Fibroblast of lung (primary cell): ENCODE results near the gene TTLL11. TPM values are rescaled to one million over a fixed set of nuclear protein-coding genes. Genes with fewer than 3 reads are reported as not detected.
"Not testable (repeated sequence)": the region's sequence is repeated elsewhere in the genome, so short reads cannot be mapped to it uniquely, and the experiment has no call there.

Source experiments
- DNase-seq, 2 donors: peaks; one replicate each; pipeline versions ENCODE4 v3.0.0 to v3.0.0-alpha.2; 2010; ENCODE audit warnings: low read depth in 2 of 2
- H2AFZ ChIP-seq: 2 replicates; pipeline ENCODE4 v1.5.1; 2012; ENCODE audit warnings: low read length, control low read depth, inconsistent platforms
- H3K27ac ChIP-seq: 2 replicates; pipeline ENCODE4 v1.5.1; 2011; ENCODE audit warnings: low read length, control low read depth; ENCODE audit not compliant: insufficient read depth
- H3K27me3 ChIP-seq: 2 replicates; pipeline ENCODE4 v1.5.1; 2011; ENCODE audit warnings: mild to moderate bottlenecking, low read length; ENCODE audit not compliant: control insufficient read depth, insufficient read depth
- H3K36me3 ChIP-seq: 2 replicates; pipeline ENCODE4 v1.5.1; 2011; ENCODE audit warnings: low read length; ENCODE audit not compliant: control insufficient read depth, insufficient read depth
- H3K4me1 ChIP-seq: 2 replicates; pipeline ENCODE4 v1.5.1; 2011; ENCODE audit warnings: low read length; ENCODE audit not compliant: control insufficient read depth, insufficient read depth; ENCODE audit errors: extremely low read depth
- H3K4me2 ChIP-seq: 2 replicates; pipeline ENCODE4 v1.5.1; 2011; ENCODE audit warnings: low read length, control low read depth; ENCODE audit not compliant: insufficient read depth; ENCODE audit errors: extremely low read depth
- H3K4me3 ChIP-seq, 4 experiments: fragments of 200-600 bp in 1 of 4; sonication (generic) in 1 of 4; replicated peaks in 1 of 4; 2 replicates each; pipeline ENCODE4 v1.5.1; 2011 to 2016; ENCODE audit warnings: low read length in 4 of 4, low read depth in 3 of 4, mild to moderate bottlenecking in 3 of 4, control low read depth in 2 of 4, inconsistent platforms in 1 of 4, mixed read lengths in 1 of 4; ENCODE audit not compliant: insufficient read depth in 1 of 4; ENCODE audit errors: control extremely low read depth in 1 of 4
- H3K79me2 ChIP-seq: 2 replicates; pipeline ENCODE4 v1.5.1; 2012; ENCODE audit warnings: mild to moderate bottlenecking, low read length, inconsistent platforms; ENCODE audit not compliant: control insufficient read depth, insufficient read depth
- H3K9ac ChIP-seq: 2 replicates; pipeline ENCODE4 v1.5.1; 2011; ENCODE audit warnings: mild to moderate bottlenecking, low read length, control low read depth; ENCODE audit not compliant: insufficient read depth
- H3K9me3 ChIP-seq: 2 replicates; pipeline ENCODE4 v1.5.1; 2012; ENCODE audit warnings: low read depth, low read length; ENCODE audit not compliant: control insufficient read depth, insufficient read depth
- H4K20me1 ChIP-seq: 2 replicates; pipeline ENCODE4 v1.5.1; 2011; ENCODE audit warnings: low read length; ENCODE audit not compliant: control insufficient read depth, insufficient read depth; ENCODE audit errors: extremely low read depth
- EZH2 ChIP-seq: IDR thresholded peaks from 2 replicates; pipeline ENCODE4 v1.5.1; 2012; ENCODE audit warnings: low read length, control low read depth, mild to moderate bottlenecking; ENCODE audit errors: missing control alignments
- polyA plus RNA-seq, 2 donors: library from polyadenylated mRNA; depleted of rRNA in 1 of 2; stranded (reverse) in 1 of 2; unstranded in 1 of 2; fragments of >200 nt; gene quantifications; 2 replicates each; pipeline ENCODE4 v1.2.1, GENCODE V29; 2011 to 2012; ENCODE audit warnings: missing spikeins in 1 of 2
- total RNA-seq: library from RNA; depleted of rRNA; stranded (reverse); fragments of >200 nt; gene quantifications from 2 replicates; pipeline ENCODE4 v1.2.1, GENCODE V29; 2014
- TF ChIP-seq, protein P1 (sequence below), 2 donors: IDR thresholded peaks in 1 of 2; conservative IDR thresholded peaks in 1 of 2; 1 replicate in 1 of 2; 2 replicates in 1 of 2; pipeline ENCODE4 v1.5.1; 2011 to 2012; ENCODE audit warnings: low read length in 2 of 2, control low read depth in 1 of 2, inconsistent platforms in 1 of 2, low read depth in 1 of 2, mild to moderate bottlenecking in 1 of 2

TTLL11 gene
- total and polyA plus RNA-seq, 2 donors (not counting 1 experiment from before 2014, with no cell fraction given), result 3.9 to 4.8 TPM

DNA sequence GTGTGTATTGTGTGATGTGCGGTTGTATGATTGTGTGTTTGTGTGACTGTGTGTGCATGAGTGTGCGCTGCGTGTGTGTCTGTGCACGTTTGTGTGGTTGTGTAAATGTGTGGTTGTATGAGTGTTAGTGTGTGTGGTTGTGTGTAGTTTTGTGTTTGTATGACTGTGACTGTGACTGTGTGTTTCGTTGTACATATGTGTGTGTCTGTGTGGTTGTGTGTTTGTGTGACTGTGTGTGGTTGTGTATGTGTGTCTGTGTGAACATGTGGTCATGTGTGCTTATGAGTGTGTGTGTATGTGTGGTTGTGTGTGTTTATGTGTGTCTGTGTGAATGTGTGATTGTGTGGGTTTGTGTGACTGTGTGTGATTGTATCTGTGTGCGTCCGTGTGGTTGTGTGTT, 197.8 kb downstream of the TTLL11 start:
- H3K4me3 ChIP-seq, result no peak overlapping the region
- H2AFZ ChIP-seq, result no peak overlapping the region
- no peaks in the 10 kb centered on the region for H3K79me2 ChIP-seq
- TF ChIP-seq EZH2, result no peak
- TF ChIP-seq, protein P1, sequence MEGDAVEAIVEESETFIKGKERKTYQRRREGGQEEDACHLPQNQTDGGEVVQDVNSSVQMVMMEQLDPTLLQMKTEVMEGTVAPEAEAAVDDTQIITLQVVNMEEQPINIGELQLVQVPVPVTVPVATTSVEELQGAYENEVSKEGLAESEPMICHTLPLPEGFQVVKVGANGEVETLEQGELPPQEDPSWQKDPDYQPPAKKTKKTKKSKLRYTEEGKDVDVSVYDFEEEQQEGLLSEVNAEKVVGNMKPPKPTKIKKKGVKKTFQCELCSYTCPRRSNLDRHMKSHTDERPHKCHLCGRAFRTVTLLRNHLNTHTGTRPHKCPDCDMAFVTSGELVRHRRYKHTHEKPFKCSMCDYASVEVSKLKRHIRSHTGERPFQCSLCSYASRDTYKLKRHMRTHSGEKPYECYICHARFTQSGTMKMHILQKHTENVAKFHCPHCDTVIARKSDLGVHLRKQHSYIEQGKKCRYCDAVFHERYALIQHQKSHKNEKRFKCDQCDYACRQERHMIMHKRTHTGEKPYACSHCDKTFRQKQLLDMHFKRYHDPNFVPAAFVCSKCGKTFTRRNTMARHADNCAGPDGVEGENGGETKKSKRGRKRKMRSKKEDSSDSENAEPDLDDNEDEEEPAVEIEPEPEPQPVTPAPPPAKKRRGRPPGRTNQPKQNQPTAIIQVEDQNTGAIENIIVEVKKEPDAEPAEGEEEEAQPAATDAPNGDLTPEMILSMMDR (conservative IDR thresholded peaks at IDR 0.05 in 1 of 2, IDR thresholded peaks at IDR 0.05 in 1 of 2; ENCODE audit: low read depth in 1 of 2, low read length in 2 of 2), result no peak
- H3K9me3 ChIP-seq, result no peaks in the 10 kb centered on the region
- H3K27me3 ChIP-seq, result no peaks in the 10 kb centered on the region
- no peak overlapping the region for H3K9ac ChIP-seq
- DNase-seq, result peak in 1 of 2 donors; percentile 33
- H4K20me1 ChIP-seq, result no peaks in the 10 kb centered on the region
- no peaks in the 10 kb centered on the region for H3K4me1 ChIP-seq
- no peak overlapping the region for H3K27ac ChIP-seq
- no peak overlapping the region for H3K4me2 ChIP-seq
- no peaks in the 10 kb centered on the region for H3K36me3 ChIP-seq

DNA sequence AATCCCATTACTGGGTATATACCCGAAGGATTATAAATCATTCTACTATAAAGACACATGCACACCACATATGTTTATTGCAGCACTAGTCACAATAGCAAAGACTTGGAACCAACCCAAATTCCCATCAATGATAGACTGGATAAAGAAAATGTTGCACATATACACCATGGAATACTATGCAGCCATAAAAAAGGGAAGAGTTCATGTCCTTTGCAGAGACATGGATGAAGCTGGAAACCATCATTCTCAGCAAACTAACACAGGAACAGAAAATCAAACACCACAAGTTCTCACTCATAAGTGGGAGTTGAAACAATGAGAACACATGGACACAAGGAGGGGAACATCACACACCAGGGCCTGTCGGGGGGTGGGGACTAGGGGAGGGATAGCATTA, 198.7 kb downstream of the TTLL11 start:
- not testable (repeated sequence) for H3K9ac ChIP-seq, H3K27me3 ChIP-seq, H2AFZ ChIP-seq, H3K4me1 ChIP-seq, H3K9me3 ChIP-seq, H3K36me3 ChIP-seq, H3K79me2 ChIP-seq, H3K27ac ChIP-seq, H3K4me2 ChIP-seq, H3K4me3 ChIP-seq, H4K20me1 ChIP-seq, DNase-seq

DNA sequence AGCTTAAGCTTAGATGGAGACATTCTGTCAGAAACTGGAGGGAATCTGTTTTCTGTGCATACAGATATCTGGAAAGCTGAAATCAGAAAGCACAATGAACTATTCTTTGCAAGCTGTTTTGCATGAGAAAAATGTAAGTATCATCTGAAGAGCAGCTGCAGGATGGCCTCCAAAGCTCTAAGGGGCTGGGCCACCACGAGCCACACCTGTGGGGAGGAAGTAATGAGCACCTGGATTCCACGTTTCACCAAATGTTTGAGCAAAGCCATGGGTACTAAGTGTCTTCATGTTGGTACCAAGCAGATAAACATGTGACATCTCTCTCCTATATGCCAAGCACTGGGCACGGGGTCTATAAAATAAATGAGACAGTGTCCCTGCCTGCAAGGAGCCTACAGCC, 199.3 kb downstream of the TTLL11 start:
- no peaks in the 10 kb centered on the region for H4K20me1 ChIP-seq
- H3K4me3 ChIP-seq, result no peak overlapping the region
- DNase-seq, result no peak
- H3K9ac ChIP-seq, result no peak overlapping the region
- H3K79me2 ChIP-seq, result no peaks in the 10 kb centered on the region
- H3K27me3 ChIP-seq, result no peaks in the 10 kb centered on the region
- no peak overlapping the region for H3K4me2 ChIP-seq
- TF ChIP-seq EZH2, result no peak
- TF ChIP-seq, protein P1 (conservative IDR thresholded peaks at IDR 0.05 in 1 of 2, IDR thresholded peaks at IDR 0.05 in 1 of 2; ENCODE audit: low read depth in 1 of 2, low read length in 2 of 2), result no peak
- H3K4me1 ChIP-seq, result peaks cover 3% of the 10 kb centered on the region
- no peak overlapping the region for H3K27ac ChIP-seq
- H3K36me3 ChIP-seq, result no peaks in the 10 kb centered on the region
- no peaks in the 10 kb centered on the region for H3K9me3 ChIP-seq
- no peak overlapping the region for H2AFZ ChIP-seq

DNA sequence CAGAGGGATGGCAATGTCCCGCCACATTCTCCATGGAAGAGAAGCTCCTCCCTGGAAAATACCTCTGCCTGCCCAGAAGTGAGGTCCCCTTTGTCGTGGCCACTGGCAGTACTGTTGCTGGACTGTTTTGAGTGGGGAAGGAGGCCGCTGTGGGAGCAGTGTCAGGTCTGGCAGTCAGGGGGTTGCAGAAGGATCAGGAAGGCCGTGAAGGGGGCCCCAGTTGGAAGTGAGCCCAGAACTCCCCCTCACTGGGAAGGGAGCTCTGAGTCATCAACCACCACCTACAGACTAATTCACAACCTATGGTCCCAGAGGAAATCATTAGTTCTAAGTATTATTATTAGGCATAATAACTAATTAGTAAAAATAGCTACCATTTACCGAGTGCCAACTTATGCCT, 200.4 kb downstream of the TTLL11 start:
- Histone ChIP-seq H3K4me2 (no peak overlapping the region), H4K20me1 (no peaks in the 10 kb centered on the region), H3K36me3 (no peaks in the 10 kb centered on the region), H3K9me3 (no peaks in the 10 kb centered on the region), H2AFZ (no peak overlapping the region), H3K27me3 (no peaks in the 10 kb centered on the region), H3K4me3 (no peak overlapping the region), H3K4me1 (peaks cover 12% of the 10 kb centered on the region), H3K79me2 (no peaks in the 10 kb centered on the region), H3K27ac (no peak overlapping the region), H3K9ac (no peak overlapping the region)
- peak in 1 of 2 donors; percentile 36 for DNase-seq
- TF ChIP-seq, protein P1 (conservative IDR thresholded peaks at IDR 0.05 in 1 of 2, IDR thresholded peaks at IDR 0.05 in 1 of 2; ENCODE audit: low read depth in 1 of 2, low read length in 2 of 2), result no peak
- TF ChIP-seq EZH2, result no peak
